Esophagus muscularis mucosa (tissue), 4 donors: ENCODE measurements around the gene CFAP73.

Experiments used
- EP300 ChIP-seq: sonication (generic); formaldehyde crosslinking; IDR thresholded peaks from one replicate; pipeline ENCODE4 v1.6.1; 2017; ENCODE audit warnings: antibody characterized with exemption
- POLR2A ChIP-seq: fragments of 450-650 bp; IDR thresholded peaks from one replicate; pipeline ENCODE4 v1.6.1; 2017; ENCODE audit warnings: antibody characterized with exemption, moderate library complexity, mild to moderate bottlenecking, low read depth
- TF ChIP-seq, protein P1 (sequence below), 3 experiments: fragments of 200-600 bp in 2 of 3; fragments of 450-650 bp in 1 of 3; sonication (generic) in 2 of 3; IDR thresholded peaks; one replicate each; pipeline ENCODE4 v1.5.1; 2017 to 2019; ENCODE audit warnings: antibody characterized with exemption in 3 of 3, mild to moderate bottlenecking in 2 of 3, moderate library complexity in 1 of 3

DNA sequence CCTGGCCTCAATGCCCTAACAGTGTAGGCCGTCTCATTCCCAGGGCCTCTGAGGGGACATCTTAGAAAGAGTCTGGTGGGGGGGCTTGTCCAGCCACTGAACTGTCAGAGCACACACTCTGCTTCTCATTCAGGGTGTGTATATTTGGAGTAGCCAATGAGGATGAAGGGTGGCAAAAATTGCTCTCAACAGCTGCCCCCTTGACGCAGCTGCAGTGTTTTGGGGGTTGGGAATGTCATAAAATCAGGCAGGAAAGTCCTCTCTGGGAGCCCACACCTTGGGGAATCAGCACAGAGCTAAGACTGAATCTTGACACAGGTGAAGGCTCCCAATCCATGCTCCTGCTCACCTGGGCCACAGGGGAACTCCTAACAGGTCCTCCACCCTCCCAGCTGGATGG lies 15.5 kb upstream of the CFAP73 start:
- TF ChIP-seq POLR2A (no peak), EP300 (no peak)
- TF ChIP-seq, protein P1, sequence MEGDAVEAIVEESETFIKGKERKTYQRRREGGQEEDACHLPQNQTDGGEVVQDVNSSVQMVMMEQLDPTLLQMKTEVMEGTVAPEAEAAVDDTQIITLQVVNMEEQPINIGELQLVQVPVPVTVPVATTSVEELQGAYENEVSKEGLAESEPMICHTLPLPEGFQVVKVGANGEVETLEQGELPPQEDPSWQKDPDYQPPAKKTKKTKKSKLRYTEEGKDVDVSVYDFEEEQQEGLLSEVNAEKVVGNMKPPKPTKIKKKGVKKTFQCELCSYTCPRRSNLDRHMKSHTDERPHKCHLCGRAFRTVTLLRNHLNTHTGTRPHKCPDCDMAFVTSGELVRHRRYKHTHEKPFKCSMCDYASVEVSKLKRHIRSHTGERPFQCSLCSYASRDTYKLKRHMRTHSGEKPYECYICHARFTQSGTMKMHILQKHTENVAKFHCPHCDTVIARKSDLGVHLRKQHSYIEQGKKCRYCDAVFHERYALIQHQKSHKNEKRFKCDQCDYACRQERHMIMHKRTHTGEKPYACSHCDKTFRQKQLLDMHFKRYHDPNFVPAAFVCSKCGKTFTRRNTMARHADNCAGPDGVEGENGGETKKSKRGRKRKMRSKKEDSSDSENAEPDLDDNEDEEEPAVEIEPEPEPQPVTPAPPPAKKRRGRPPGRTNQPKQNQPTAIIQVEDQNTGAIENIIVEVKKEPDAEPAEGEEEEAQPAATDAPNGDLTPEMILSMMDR (IDR thresholded peaks at IDR 0.05): no peak
